Ammon's horn (tissue), 1 donor: ENCODE data around the gene LARGE1.

ENCODE experiments used
- DNase-seq: peaks from one replicate; pipeline ENCODE4 v3.0.0-alpha.2; 2016; ENCODE audit warnings: low spot score

The LARGE1 gene

DNA sequence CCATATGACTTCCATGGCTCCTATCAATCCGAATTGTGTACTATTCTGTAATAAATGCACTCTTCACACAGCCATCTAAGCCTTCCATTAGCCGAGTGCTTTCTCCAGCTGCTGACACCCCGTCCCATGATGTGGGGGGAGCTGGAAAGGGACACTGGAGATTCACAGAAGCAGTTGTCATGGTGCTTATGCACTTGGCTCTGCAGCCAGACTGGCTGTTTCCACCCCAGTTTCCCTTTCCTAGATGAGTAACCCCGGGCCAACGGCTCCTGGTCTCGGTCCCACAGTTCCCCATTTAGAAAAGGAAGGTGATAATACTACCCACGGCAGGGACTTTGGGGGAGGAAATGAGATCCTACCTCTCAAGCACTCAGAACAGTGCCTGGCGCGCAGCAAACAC lies 617.2 kb downstream of the LARGE1 start:
- peak; percentile 40 for DNase-seq

DNA sequence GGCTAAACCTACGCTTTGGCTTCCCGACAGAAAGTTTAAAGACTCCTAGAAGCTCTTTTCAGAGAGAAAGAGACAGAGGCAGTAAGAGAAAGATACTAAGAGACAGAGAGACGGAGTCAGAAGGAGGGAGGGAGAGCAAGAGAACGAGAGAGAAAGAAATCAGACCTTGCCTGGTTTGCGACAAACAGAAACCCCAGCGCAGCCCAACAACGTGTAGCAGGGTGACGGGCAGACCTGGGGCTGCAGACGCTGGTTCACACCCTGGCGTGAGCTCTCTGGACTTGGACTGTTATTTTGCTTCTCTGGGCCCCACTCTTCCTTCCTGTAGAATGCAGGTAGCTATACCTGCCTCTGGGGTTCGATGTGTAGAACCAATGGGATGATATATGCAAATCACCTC lies 617.7 kb downstream of the LARGE1 start:
- DNase-seq: no peak

DNA sequence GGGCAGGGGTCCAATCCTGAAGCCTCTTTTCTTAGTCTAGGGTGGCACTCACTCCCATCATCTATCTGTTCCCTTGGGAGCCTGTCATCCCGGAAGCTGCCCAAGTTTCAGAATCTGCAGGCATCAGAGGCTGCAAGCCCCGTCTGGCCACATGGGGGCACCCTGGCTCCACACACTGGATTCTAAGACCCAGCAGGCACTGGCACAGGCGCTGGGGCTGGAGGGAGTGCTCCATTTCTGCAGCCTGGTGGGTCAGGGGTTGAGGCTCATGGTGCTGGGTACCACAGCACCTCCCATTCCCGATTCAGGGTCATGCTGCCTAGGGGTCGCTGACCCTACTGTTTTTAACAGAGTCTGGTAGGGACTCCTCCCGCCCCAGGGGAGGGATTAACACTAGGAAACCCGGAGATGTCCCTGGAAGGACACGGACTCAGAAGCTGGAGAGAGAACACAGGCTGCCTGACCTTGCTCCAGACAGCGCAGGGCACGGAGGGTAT lies 618.2 kb downstream of the LARGE1 start:
- DNase-seq: peak; percentile 88

DNA sequence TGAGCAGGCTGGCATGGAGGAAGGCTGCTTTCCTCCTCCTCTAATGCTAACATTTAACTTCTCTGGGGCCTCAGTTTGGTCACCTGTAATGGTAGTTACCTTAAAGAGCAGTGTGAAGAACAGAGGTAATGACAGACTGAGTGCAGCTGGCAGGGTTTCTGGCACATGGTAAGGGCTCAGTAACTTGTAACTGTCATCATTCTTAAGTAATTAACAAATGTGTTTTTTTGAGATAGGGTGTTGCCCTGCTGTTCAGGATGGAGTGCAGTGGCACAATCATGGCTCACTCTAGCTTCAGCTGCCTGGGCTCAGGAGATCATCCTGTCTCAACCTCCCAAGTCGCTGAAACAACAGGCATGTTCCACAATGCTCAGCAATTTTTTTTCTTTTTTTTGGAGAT lies 620.1 kb downstream of the LARGE1 start:
- no peak for DNase-seq

GRCh38 chr22:33299245-33299956 lies 620.9 kb downstream of the LARGE1 start:
- no peak for DNase-seq

GRCh38 chr22:33296941-33297340 lies 623.3 kb downstream of the LARGE1 start:
- DNase-seq: no peak

DNA sequence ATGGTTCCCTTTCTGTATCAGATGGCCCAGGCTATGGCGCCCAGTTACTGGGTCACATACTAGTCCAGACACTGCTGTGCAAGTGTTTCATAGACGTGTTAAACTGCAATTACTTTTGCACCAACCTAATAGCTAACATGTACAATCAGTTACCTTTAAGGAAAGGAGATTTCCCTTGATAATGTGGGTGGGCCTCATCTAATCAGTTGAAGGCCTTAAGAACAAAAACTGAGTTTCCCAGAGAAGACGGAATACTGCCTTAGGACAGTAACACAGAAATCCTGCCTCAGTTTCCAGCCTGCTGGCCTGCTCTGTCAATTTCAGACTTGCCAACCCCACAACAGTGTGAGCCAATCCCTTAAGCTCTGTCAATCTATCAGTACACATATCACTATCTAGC lies 632.2 kb downstream of the LARGE1 start:
- DNase-seq: no peak

- DNase-seq: no peak
Measured at GRCh38 chr22:33275073-33275443, 645.2 kb downstream of the LARGE1 start.

- no peak for DNase-seq
Measured at GRCh38 chr22:33274214-33275072, 645.8 kb downstream of the LARGE1 start.

- no peak for DNase-seq
Measured at GRCh38 chr22:33272871-33273270, 647.4 kb downstream of the LARGE1 start.

- no peak for DNase-seq
Measured at GRCh38 chr22:33272180-33272579, 648.1 kb downstream of the LARGE1 start.

DNA sequence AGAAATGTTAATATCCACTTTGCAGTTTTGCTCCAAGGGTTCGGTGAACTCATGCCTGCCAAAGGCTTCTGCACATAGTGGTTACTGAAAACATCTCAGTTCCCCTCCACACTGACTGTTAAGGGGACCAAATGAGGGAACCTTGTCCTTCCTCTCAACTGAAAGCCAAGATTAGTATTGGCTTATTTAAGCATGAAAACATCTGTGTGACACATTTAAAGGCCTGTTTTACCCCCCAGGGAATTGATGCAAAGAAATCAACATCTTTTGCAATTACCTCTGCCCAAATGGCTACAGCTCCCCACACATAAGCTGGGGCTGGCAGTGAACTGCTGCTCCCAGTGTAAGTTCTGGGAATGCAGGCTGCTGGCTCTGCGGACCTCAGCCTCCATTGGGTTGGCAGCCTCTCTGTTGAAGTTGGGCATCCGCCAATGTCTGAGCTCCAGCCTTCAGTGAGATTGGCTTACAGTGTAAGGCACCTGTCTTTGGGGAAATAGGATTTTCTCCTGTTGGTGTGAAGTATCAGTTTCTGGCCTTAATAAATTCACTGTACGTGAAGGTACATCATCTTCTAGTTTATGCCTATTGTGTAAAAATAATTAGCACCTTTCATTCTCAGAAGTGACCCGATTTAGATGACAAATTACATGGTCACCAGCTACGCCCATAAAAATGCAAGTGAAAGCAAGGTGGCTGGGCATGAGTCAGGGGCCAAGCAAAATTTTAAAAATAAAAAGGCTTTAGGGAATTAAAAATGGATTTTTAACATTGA lies 648.7 kb downstream of the LARGE1 start:
- peak; percentile 67 for DNase-seq

GRCh38 chr22:33270596-33270995 lies 649.7 kb downstream of the LARGE1 start:
- no peak for DNase-seq

DNA sequence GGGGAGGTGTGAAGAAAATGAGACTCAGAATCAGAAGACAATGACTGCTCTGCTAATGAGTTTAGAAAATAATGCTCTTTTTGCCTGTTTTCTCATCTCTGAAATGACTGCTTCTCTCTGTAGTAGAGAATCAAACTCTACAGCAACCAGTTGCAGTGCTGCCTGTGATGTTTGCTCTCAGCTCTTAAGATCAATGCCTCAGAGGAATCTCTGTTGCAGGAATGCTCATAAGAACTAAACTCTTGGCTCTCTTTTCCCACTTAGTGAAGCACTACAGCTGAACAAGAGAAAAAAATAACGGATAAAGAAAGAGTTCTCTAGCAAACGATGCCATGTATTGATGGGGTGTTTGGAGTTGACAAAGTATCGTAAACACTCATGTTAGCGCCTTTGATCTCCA lies 658.6 kb downstream of the LARGE1 start:
- DNase-seq: no peak

- DNase-seq: no peak
Measured at GRCh38 chr22:33260498-33260897, 659.8 kb downstream of the LARGE1 start.

- DNase-seq: no peak
Measured at GRCh38 chr22:33255791-33256190, 664.5 kb downstream of the LARGE1 start.

GRCh38 chr22:33248948-33249347 lies 671.3 kb downstream of the LARGE1 start:
- DNase-seq: no peak

DNA sequence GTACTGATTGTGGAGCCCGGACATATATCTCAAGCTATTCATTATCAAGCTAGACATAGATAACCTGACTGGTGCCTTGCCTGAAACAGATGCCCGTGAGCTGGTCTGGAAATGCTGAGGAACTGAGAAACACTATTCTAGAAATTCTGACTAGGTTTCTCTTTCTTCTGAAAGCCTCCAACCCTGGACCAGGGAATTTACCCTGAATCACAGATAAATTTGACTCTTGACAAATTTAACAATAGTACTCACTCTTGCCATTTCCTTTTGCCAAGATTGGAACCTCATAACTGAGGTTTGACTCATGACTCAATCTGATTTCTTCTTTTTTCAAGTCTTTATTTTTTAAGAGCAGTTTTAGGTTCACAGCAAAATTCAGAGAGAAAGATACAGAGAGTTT lies 672.5 kb downstream of the LARGE1 start:
- DNase-seq: no peak

GRCh38 chr22:33242078-33242477 lies 678.2 kb downstream of the LARGE1 start:
- DNase-seq: no peak

- DNase-seq: no peak
Measured at GRCh38 chr22:33240888-33241475, 679.3 kb downstream of the LARGE1 start.

- DNase-seq: peak; percentile 32
Measured at GRCh38 chr22:33232071-33232470, 688.2 kb downstream of the LARGE1 start.

- no peak for DNase-seq
Measured at GRCh38 chr22:33227791-33228190, 692.5 kb downstream of the LARGE1 start.
